WERI-Rb-1 (cell line): ENCODE data around the gene KCNH8.

ENCODE experiments used
- DNase-seq: peaks from one replicate; pipeline ENCODE4 v3.0.0-alpha.2; 2020
- H3K27ac ChIP-seq: fragments of 250-450 bp; sonication (Bioruptor Pico); 2 replicates; pipeline ENCODE4 v1.5.1; 2020; ENCODE audit warnings: mild to moderate bottlenecking, moderate library complexity
- H3K27me3 ChIP-seq: fragments of 250-450 bp; sonication (Bioruptor Pico); 2 replicates; pipeline ENCODE4 v1.5.1; 2021; ENCODE audit warnings: mild to moderate bottlenecking, low read depth, moderate library complexity; ENCODE audit not compliant: insufficient read depth, severe bottlenecking
- H3K36me3 ChIP-seq: fragments of 250-450 bp; sonication (Bioruptor Pico); 2 replicates; pipeline ENCODE4 v1.5.1; 2020; ENCODE audit warnings: mild to moderate bottlenecking, moderate library complexity
- H3K4me3 ChIP-seq: 2 replicates; pipeline ENCODE4 v1.5.1; 2011; ENCODE audit warnings: low read depth, mild to moderate bottlenecking, control low read depth, low read length
- H3K9me3 ChIP-seq: fragments of 250-450 bp; sonication (Bioruptor Pico); 2 replicates; pipeline ENCODE4 v1.5.1; 2021; ENCODE audit warnings: mild to moderate bottlenecking, moderate library complexity; ENCODE audit not compliant: severe bottlenecking
- CTCF ChIP-seq: IDR thresholded peaks from 2 replicates; pipeline ENCODE4 v1.5.1; 2011; ENCODE audit warnings: low read depth, mild to moderate bottlenecking, control low read depth, inconsistent platforms, low read length

The KCNH8 gene

GRCh38 chr3:19213603-19214220 is 65.4 kb downstream of the KCNH8 start:
- H3K36me3 ChIP-seq = no peaks in the 10 kb centered on the region
- H3K27ac ChIP-seq = no peak overlapping the region
- no peaks in the 10 kb centered on the region for H3K9me3 ChIP-seq
- H3K4me3 ChIP-seq = no peak overlapping the region
- no peaks in the 10 kb centered on the region for H3K27me3 ChIP-seq
- no peak for DNase-seq
- peak; percentile 12; the same call in 1 of the 2 replicates for TF ChIP-seq CTCF

- H3K4me3 ChIP-seq = no peak overlapping the region
- no peaks in the 10 kb centered on the region for H3K9me3 ChIP-seq
- DNase-seq = no peak
- no peaks in the 10 kb centered on the region for H3K27me3 ChIP-seq
- no peak for TF ChIP-seq CTCF
- H3K27ac ChIP-seq = no peak overlapping the region
- H3K36me3 ChIP-seq = no peaks in the 10 kb centered on the region
Measured at GRCh38 chr3:19215427-19215826, 67.1 kb downstream of the KCNH8 start.

GRCh38 chr3:19216669-19217337 is 68.5 kb downstream of the KCNH8 start:
- DNase-seq = no peak
- Histone ChIP-seq H3K27ac (no peak overlapping the region), H3K4me3 (no peak overlapping the region)

GRCh38 chr3:19220311-19220710 is 72.0 kb downstream of the KCNH8 start:
- Histone ChIP-seq H3K27me3 (no peaks in the 10 kb centered on the region), H3K27ac (no peak overlapping the region), H3K4me3 (no peak overlapping the region), H3K36me3 (no peaks in the 10 kb centered on the region), H3K9me3 (no peaks in the 10 kb centered on the region)
- no peak for DNase-seq
- TF ChIP-seq CTCF = no peak

More at GRCh38 chr3:19216669-19217337, 68.5 kb downstream of the KCNH8 start:
- no peaks in the 10 kb centered on the region for H3K9me3 ChIP-seq
- no peak for TF ChIP-seq CTCF
- no peaks in the 10 kb centered on the region for H3K27me3 ChIP-seq
- no peaks in the 10 kb centered on the region for H3K36me3 ChIP-seq

- H3K27me3 ChIP-seq = no peaks in the 10 kb centered on the region
- no peak for TF ChIP-seq CTCF
- H3K9me3 ChIP-seq = no peaks in the 10 kb centered on the region
- H3K27ac ChIP-seq = no peak overlapping the region
- H3K36me3 ChIP-seq = no peaks in the 10 kb centered on the region
- H3K4me3 ChIP-seq = no peak overlapping the region
- DNase-seq = no peak
Measured at GRCh38 chr3:19221081-19221480, 72.8 kb downstream of the KCNH8 start.
